Measurements from ENCODE around the gene RPL36AL. TPM values are rescaled to one million over a fixed set of nuclear protein-coding genes. Genes with fewer than 3 reads are reported as not detected.

RPL36AL gene
- polyA plus RNA-seq, 1 of the 3 experiments (the other 2 are of a cell fraction), result 337 TPM

Small RNAs within 50 kb of the gene (small RNA-seq; reads per million reads assigned to genes)
- gene AL139099.3, result 0 reads per million in 7 experiments
- gene AL139099.4, result 0 reads per million in 7 experiments
- gene RF00019, result 0 reads per million in 7 experiments

Other genes starting within 250 kb of the RPL36AL start
- 11,220 and 15,074 TPM in 2 replicates for gene RPS29, start 34.2 kb downstream of the RPL36AL start, polyA plus RNA-seq (2012; rRNA removed)
- 9.3 and 9.5 TPM in 2 replicates for gene LRR1, start 21.7 kb downstream of the RPL36AL start, polyA plus RNA-seq (2012; rRNA removed)
- gene MGAT2, start 173 bp upstream of the RPL36AL start, polyA plus RNA-seq (2012; rRNA removed), result 20.6 and 22.0 TPM in 2 replicates
- 8.9 and 9.9 TPM in 2 replicates for gene DNAAF2, start 14.6 kb upstream of the RPL36AL start, polyA plus RNA-seq (2012; rRNA removed)
- 8.1 and 8.5 TPM in 2 replicates for gene POLE2, start 67.6 kb upstream of the RPL36AL start, polyA plus RNA-seq (2012; rRNA removed)
- 0.31 and 0.60 TPM in 2 replicates for gene KLHDC1, start 72.5 kb upstream of the RPL36AL start, polyA plus RNA-seq (2012; rRNA removed)
- 41.1 and 52.0 TPM in 2 replicates for gene KLHDC2, start 147.5 kb upstream of the RPL36AL start, polyA plus RNA-seq (2012; rRNA removed)
- 14.0 and 15.4 TPM in 2 replicates for gene NEMF, start 232.2 kb upstream of the RPL36AL start, polyA plus RNA-seq (2012; rRNA removed)